ENCODE results near the gene MSI2.

MSI2 gene

GRCh38 chr17:57655553-57655952 is 399.2 kb downstream of the MSI2 start:
- DNase-seq: peak; percentile 4

- no peak for DNase-seq
These were observed 400.9 kb downstream of the MSI2 start for GRCh38 chr17:57657211-57657610.

- DNase-seq: peak; percentile 25
These were observed 405.7 kb downstream of the MSI2 start for GRCh38 chr17:57662041-57662440.

GRCh38 chr17:57662644-57663308 is 406.5 kb downstream of the MSI2 start:
- peak; percentile 98 for DNase-seq

GRCh38 chr17:57663326-57664070 is 407.2 kb downstream of the MSI2 start:
- DNase-seq: no peak

GRCh38 chr17:57665128-57665527 is 408.8 kb downstream of the MSI2 start:
- peak; percentile 90 for DNase-seq

GRCh38 chr17:57665696-57666095 is 409.4 kb downstream of the MSI2 start:
- DNase-seq: no peak

GRCh38 chr17:57666201-57666870 is 410.0 kb downstream of the MSI2 start:
- no peak for DNase-seq

- DNase-seq: no peak
These were observed 410.6 kb downstream of the MSI2 start for GRCh38 chr17:57666946-57667345.

GRCh38 chr17:57667461-57667923 is 411.2 kb downstream of the MSI2 start:
- DNase-seq: no peak

GRCh38 chr17:57668332-57668731 is 412.0 kb downstream of the MSI2 start:
- DNase-seq: no peak

- DNase-seq: no peak
These were observed 413.6 kb downstream of the MSI2 start for GRCh38 chr17:57669671-57670529.

GRCh38 chr17:57670769-57671569 is 414.6 kb downstream of the MSI2 start:
- no peak for DNase-seq

GRCh38 chr17:57671667-57672632 is 415.6 kb downstream of the MSI2 start:
- DNase-seq: peak; percentile 59

GRCh38 chr17:57672971-57673370 is 416.6 kb downstream of the MSI2 start:
- DNase-seq: no peak

GRCh38 chr17:57674894-57675293 is 418.6 kb downstream of the MSI2 start:
- DNase-seq: no peak

- no peak for DNase-seq
These were observed 419.4 kb downstream of the MSI2 start for GRCh38 chr17:57675427-57676387.

GRCh38 chr17:57676543-57676942 is 420.2 kb downstream of the MSI2 start:
- DNase-seq: no peak

- peak; percentile 77 for DNase-seq
These were observed 421.0 kb downstream of the MSI2 start for GRCh38 chr17:57677301-57677700.

- no peak for DNase-seq
These were observed 421.5 kb downstream of the MSI2 start for GRCh38 chr17:57677858-57678257.

Measured in NCI-H748 treated with DMSO at 0.1 percent for 48 hours (cell line).